Measurements from ENCODE around the gene DBH.

The DBH gene

GRCh38 chr9:133640160-133640559 lies 4.0 kb downstream of the DBH start:
- H3K4me3 ChIP-seq (ENCODE audit: insufficient read depth, low read length, poor library complexity, severe bottlenecking) = no peak overlapping the region
- H2AFZ ChIP-seq (ENCODE audit: low read depth, low read length, severe bottlenecking) = no peak overlapping the region
- TF ChIP-seq CTCF (IDR thresholded peaks at IDR 0.05; ENCODE audit: insufficient read depth, low read length, poor library complexity, severe bottlenecking) (no peak), EZH2phosphoT487 (conservative IDR thresholded peaks at IDR 0.05; ENCODE audit: low read length) (no peak)
- H3F3A ChIP-seq (ENCODE audit: insufficient read depth) = no peaks in the 10 kb centered on the region
- no peaks in the 10 kb centered on the region for H3K27me3 ChIP-seq (ENCODE audit: low read length)
- no peak overlapping the region for H3K9ac ChIP-seq (ENCODE audit: low read length)
- H3K36me3 ChIP-seq (ENCODE audit: low read length) = no peaks in the 10 kb centered on the region
- H3K79me2 ChIP-seq (ENCODE audit: insufficient read depth, low read length) = no peaks in the 10 kb centered on the region
- H4K20me1 ChIP-seq (ENCODE audit: low read depth, low read length) = no peaks in the 10 kb centered on the region
- no peaks in the 10 kb centered on the region for H3K9me2 ChIP-seq (replicated peaks; ENCODE audit: insufficient read depth, low read length)
- H3K27ac ChIP-seq (ENCODE audit: low read depth, low read length) = no peak overlapping the region
- H3K4me2 ChIP-seq (ENCODE audit: low read depth, low read length, poor library complexity, severe bottlenecking) = no peak overlapping the region
- H3K9me3 ChIP-seq (ENCODE audit: insufficient read depth, low read length) = no peaks in the 10 kb centered on the region

GRCh38 chr9:133640580-133641395 lies 4.6 kb downstream of the DBH start:
- Histone ChIP-seq H3K9me3 (ENCODE audit: insufficient read depth, low read length) (no peaks in the 10 kb centered on the region), H3F3A (ENCODE audit: insufficient read depth) (no peaks in the 10 kb centered on the region), H3K4me2 (ENCODE audit: low read depth, low read length, poor library complexity, severe bottlenecking) (no peak overlapping the region), H3K4me3 (ENCODE audit: insufficient read depth, low read length, poor library complexity, severe bottlenecking) (no peak overlapping the region), H3K27me3 (ENCODE audit: low read length) (no peaks in the 10 kb centered on the region), H3K9me2 (replicated peaks; ENCODE audit: insufficient read depth, low read length) (no peaks in the 10 kb centered on the region), H3K79me2 (ENCODE audit: insufficient read depth, low read length) (no peaks in the 10 kb centered on the region), H4K20me1 (ENCODE audit: low read depth, low read length) (no peaks in the 10 kb centered on the region), H3K9ac (ENCODE audit: low read length) (no peak overlapping the region), H3K27ac (ENCODE audit: low read depth, low read length) (no peak overlapping the region), H2AFZ (ENCODE audit: low read depth, low read length, severe bottlenecking) (no peak overlapping the region), H3K36me3 (ENCODE audit: low read length) (no peaks in the 10 kb centered on the region)
- no peak for TF ChIP-seq CTCF (IDR thresholded peaks at IDR 0.05; ENCODE audit: insufficient read depth, low read length, poor library complexity, severe bottlenecking)
- TF ChIP-seq EZH2phosphoT487 (conservative IDR thresholded peaks at IDR 0.05; ENCODE audit: low read length) = no peak

- Histone ChIP-seq H3F3A (ENCODE audit: insufficient read depth) (no peaks in the 10 kb centered on the region), H3K27ac (ENCODE audit: low read depth, low read length) (no peak overlapping the region), H3K9me3 (ENCODE audit: insufficient read depth, low read length) (no peaks in the 10 kb centered on the region), H3K27me3 (ENCODE audit: low read length) (no peaks in the 10 kb centered on the region), H3K79me2 (ENCODE audit: insufficient read depth, low read length) (no peaks in the 10 kb centered on the region), H3K36me3 (ENCODE audit: low read length) (no peaks in the 10 kb centered on the region), H3K9ac (ENCODE audit: low read length) (no peak overlapping the region), H3K4me2 (ENCODE audit: low read depth, low read length, poor library complexity, severe bottlenecking) (no peak overlapping the region), H3K9me2 (replicated peaks; ENCODE audit: insufficient read depth, low read length) (no peaks in the 10 kb centered on the region), H3K4me3 (ENCODE audit: insufficient read depth, low read length, poor library complexity, severe bottlenecking) (no peak overlapping the region), H4K20me1 (ENCODE audit: low read depth, low read length) (no peaks in the 10 kb centered on the region), H2AFZ (ENCODE audit: low read depth, low read length, severe bottlenecking) (no peak overlapping the region)
- TF ChIP-seq EZH2phosphoT487 (conservative IDR thresholded peaks at IDR 0.05; ENCODE audit: low read length) = no peak
Measured at GRCh38 chr9:133641396-133641655, 5.2 kb downstream of the DBH start.

- H4K20me1 ChIP-seq (ENCODE audit: low read depth, low read length) = no peaks in the 10 kb centered on the region
- H3K27me3 ChIP-seq (ENCODE audit: low read length) = no peaks in the 10 kb centered on the region
- no peak for TF ChIP-seq CTCF (IDR thresholded peaks at IDR 0.05; ENCODE audit: insufficient read depth, low read length, poor library complexity, severe bottlenecking)
- no peak for TF ChIP-seq EZH2phosphoT487 (conservative IDR thresholded peaks at IDR 0.05; ENCODE audit: low read length)
- no peaks in the 10 kb centered on the region for H3K9me3 ChIP-seq (ENCODE audit: insufficient read depth, low read length)
- no peak overlapping the region for H2AFZ ChIP-seq (ENCODE audit: low read depth, low read length, severe bottlenecking)
- no peak overlapping the region for H3K4me2 ChIP-seq (ENCODE audit: low read depth, low read length, poor library complexity, severe bottlenecking)
- H3K27ac ChIP-seq (ENCODE audit: low read depth, low read length) = no peak overlapping the region
- H3K9ac ChIP-seq (ENCODE audit: low read length) = no peak overlapping the region
- H3K36me3 ChIP-seq (ENCODE audit: low read length) = no peaks in the 10 kb centered on the region
- H3K4me3 ChIP-seq (ENCODE audit: insufficient read depth, low read length, poor library complexity, severe bottlenecking) = no peak overlapping the region
- H3K79me2 ChIP-seq (ENCODE audit: insufficient read depth, low read length) = no peaks in the 10 kb centered on the region
- H3F3A ChIP-seq (ENCODE audit: insufficient read depth) = no peaks in the 10 kb centered on the region
- no peaks in the 10 kb centered on the region for H3K9me2 ChIP-seq (replicated peaks; ENCODE audit: insufficient read depth, low read length)
Measured at GRCh38 chr9:133641861-133642595, 5.9 kb downstream of the DBH start.
